Breast epithelium (tissue), 4 donors: ENCODE measurements around the gene RECQL. TPM values are rescaled to one million over a fixed set of nuclear protein-coding genes. Genes with fewer than 3 reads are reported as not detected.

ENCODE experiments used
- DNase-seq, 2 donors: peaks; one replicate each; pipeline ENCODE4 v3.0.0-alpha.2; 2019; ENCODE audit warnings: low spot score in 2 of 2
- H3K27ac ChIP-seq, 2 donors: fragments of 200-600 bp; sonication (generic) in 1 of 2; one replicate each; pipeline ENCODE4 v1.5.1; 2016 to 2019; ENCODE audit warnings: mild to moderate bottlenecking in 1 of 2
- H3K27me3 ChIP-seq, 2 donors: fragments of 200-600 bp; sonication (generic) in 1 of 2; one replicate each; pipeline versions ENCODE4 v1.5.1 to v1.6.0; 2017 to 2019; ENCODE audit warnings: control low read depth in 1 of 2, mild to moderate bottlenecking in 1 of 2
- H3K36me3 ChIP-seq: fragments of 200-600 bp; one replicate; pipeline ENCODE4 v1.5.1; 2019
- H3K4me1 ChIP-seq, 2 donors: fragments of 200-600 bp; sonication (generic); one replicate each; pipeline ENCODE4 v1.5.1; 2016 to 2019; ENCODE audit warnings: control low read depth in 1 of 2
- H3K4me3 ChIP-seq, 3 donors: fragments of 200-600 bp; sonication (generic); 1 replicate in 2 of 3; 2 replicates in 1 of 3; pipeline ENCODE4 v1.5.1; 2016 to 2019; ENCODE audit warnings: mild to moderate bottlenecking in 3 of 3, moderate library complexity in 2 of 3
- H3K9me3 ChIP-seq, 2 donors: fragments of 200-600 bp; sonication (generic) in 1 of 2; one replicate each; pipeline ENCODE4 v1.5.1; 2016 to 2019; ENCODE audit warnings: control low read depth in 1 of 2
- CTCF ChIP-seq, 3 donors: fragments of 450-650 bp; IDR thresholded peaks; one replicate each; pipeline ENCODE4 v1.5.1; 2016 to 2017; ENCODE audit warnings: antibody characterized with exemption in 3 of 3, mild to moderate bottlenecking in 3 of 3, moderate library complexity in 3 of 3
- POLR2A ChIP-seq: fragments of 450-650 bp; IDR thresholded peaks from one replicate; pipeline ENCODE4 v1.6.1; 2016; ENCODE audit warnings: antibody characterized with exemption, mild to moderate bottlenecking, moderate library complexity
- POLR2AphosphoS5 ChIP-seq, 3 donors: sonication (generic); formaldehyde crosslinking; IDR thresholded peaks; one replicate each; pipeline ENCODE4 v1.6.1; 2017; ENCODE audit warnings: antibody characterized with exemption in 3 of 3
- intact Hi-C: fragments of 100-400 bp; cut with DNase I; formaldehyde crosslinking; loops from one replicate; pipeline ENCODE4 v1.15.1; 2023; ENCODE audit warnings: low total_unique reads
- total RNA-seq, 3 donors: library from RNA; depleted of rRNA; stranded (reverse); fragments of >200 nt; gene quantifications; one replicate each; pipeline ENCODE4 v1.1.0, GENCODE V29; 2016

RECQL gene
- total RNA-seq, 3 donors from 2014 or later, result 33.8 to 46.2 (median 37.0) TPM

GRCh38 chr12:21507849-21508248 lies 6.4 kb upstream of the RECQL start:
- Histone ChIP-seq H3K9me3 (no peaks in the 10 kb centered on the region), H3K27ac (no peak overlapping the region), H3K36me3 (no peaks in the 10 kb centered on the region), H3K27me3 (no peaks in the 10 kb centered on the region), H3K4me1 (peaks cover 0 to 4% of the 10 kb centered on the region in 2 donors), H3K4me3 (no peak overlapping the region)
- intact Hi-C loops, result no loop called here
- DNase-seq, result no peak
- TF ChIP-seq CTCF (IDR thresholded peaks at IDR 0.05), result no peak
- no peak for TF ChIP-seq POLR2AphosphoS5 (IDR thresholded peaks at IDR 0.05)
- TF ChIP-seq POLR2A, result no peak

GRCh38 chr12:21505888-21506287 lies 4.5 kb upstream of the RECQL start:
- Histone ChIP-seq H3K27ac (no peak overlapping the region), H3K4me3 (no peak overlapping the region), H3K36me3 (no peaks in the 10 kb centered on the region), H3K9me3 (no peaks in the 10 kb centered on the region), H3K27me3 (no peaks in the 10 kb centered on the region), H3K4me1 (peaks cover 0 to 9% of the 10 kb centered on the region in 2 donors)
- TF ChIP-seq POLR2AphosphoS5 (IDR thresholded peaks at IDR 0.05) (no peak), CTCF (IDR thresholded peaks at IDR 0.05) (no peak), POLR2A (no peak)
- intact Hi-C loops, result no loop called here
- no peak for DNase-seq

- intact Hi-C loops, result no loop called here
- H3K4me1 ChIP-seq, result peaks cover 0 to 9% of the 10 kb centered on the region in 2 donors
Observed at GRCh38 chr12:21502872-21503271, 1.4 kb upstream of the RECQL start.

GRCh38 chr12:21502164-21502496 lies 695 bp upstream of the RECQL start:
- intact Hi-C loops, result no loop called here
- DNase-seq, result peak in 1 of 2 donors; percentile 19
- H3K4me1 ChIP-seq, result peaks cover 0 to 9% of the 10 kb centered on the region in 2 donors

More at GRCh38 chr12:21502872-21503271, 1.4 kb upstream of the RECQL start:
- TF ChIP-seq POLR2A, result no peak
- TF ChIP-seq CTCF (IDR thresholded peaks at IDR 0.05), result no peak
- no peak for TF ChIP-seq POLR2AphosphoS5 (IDR thresholded peaks at IDR 0.05)
- Histone ChIP-seq H3K36me3 (no peaks in the 10 kb centered on the region), H3K27me3 (no peaks in the 10 kb centered on the region), H3K9me3 (no peaks in the 10 kb centered on the region), H3K4me3 (peak overlapping the region in 2 of 3 donors; percentile 93 to 94), H3K27ac (no peak overlapping the region)
- DNase-seq, result no peak

GRCh38 chr12:21500786-21501257 lies 613 bp downstream of the RECQL start:
- Histone ChIP-seq H3K4me1 (peaks cover 0 to 9% of the 10 kb centered on the region in 2 donors), H3K27ac (peak overlapping the region; percentile 87 to 92), H3K36me3 (no peaks in the 10 kb centered on the region), H3K4me3 (peak overlapping the region; percentile 91 to 94 (median 93)), H3K27me3 (no peaks in the 10 kb centered on the region), H3K9me3 (no peaks in the 10 kb centered on the region)
- intact Hi-C loops, result no loop called here
- no peak for DNase-seq
- TF ChIP-seq CTCF (IDR thresholded peaks at IDR 0.05) (no peak), POLR2AphosphoS5 (IDR thresholded peaks at IDR 0.05) (no peak), POLR2A (no peak)

More at GRCh38 chr12:21502164-21502496, 695 bp upstream of the RECQL start:
- no peaks in the 10 kb centered on the region for H3K9me3 ChIP-seq
- no peak for TF ChIP-seq CTCF (IDR thresholded peaks at IDR 0.05)
- TF ChIP-seq POLR2A, result no peak
- TF ChIP-seq POLR2AphosphoS5 (IDR thresholded peaks at IDR 0.05), result no peak
- H3K27me3 ChIP-seq, result no peaks in the 10 kb centered on the region
- no peaks in the 10 kb centered on the region for H3K36me3 ChIP-seq
- H3K4me3 ChIP-seq, result peak overlapping the region; percentile 91 to 94 (median 93)
- H3K27ac ChIP-seq, result peak overlapping the region; percentile 87 to 92
